GM18861 (cell line): ENCODE results near the gene DENND2A.
"Not testable (repeated sequence)": the region's sequence is repeated elsewhere in the genome, so short reads cannot be mapped to it uniquely, and the experiment has no call there.

ENCODE experiments used
- ATAC-seq: cut with Tn5 transposase; IDR thresholded peaks from one replicate; pipeline ENCODE4 v1.9.1; 2021; ENCODE audit not compliant: unreplicated experiment

DENND2A gene

DNA sequence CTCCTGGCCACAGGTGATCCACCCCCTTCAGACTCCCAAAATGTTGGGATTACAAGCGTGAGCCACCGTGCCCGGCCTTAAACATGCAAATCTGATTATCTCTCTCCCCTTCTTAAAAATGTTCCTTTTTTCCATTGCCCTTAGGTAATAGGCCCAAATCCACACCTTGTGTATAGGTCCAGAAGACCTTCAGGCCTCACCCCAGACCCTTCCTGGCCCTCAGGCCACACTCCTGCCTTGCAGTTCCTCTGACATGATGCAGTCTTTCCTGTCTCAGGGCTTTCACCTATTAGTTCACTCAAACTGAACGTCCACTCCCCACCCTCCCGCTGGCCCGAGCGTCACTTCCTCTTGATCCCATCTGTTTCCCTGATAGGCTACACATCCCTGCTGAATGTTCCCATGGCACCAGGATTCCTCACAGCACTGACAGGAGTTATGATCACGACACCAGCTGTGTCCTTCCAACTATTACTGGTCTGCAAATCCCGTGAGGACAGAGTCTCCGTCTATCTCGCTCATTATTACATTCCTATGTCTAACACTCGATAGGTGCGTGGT lies 46.4 kb downstream of the DENND2A start:
- ATAC-seq = no peak

DNA sequence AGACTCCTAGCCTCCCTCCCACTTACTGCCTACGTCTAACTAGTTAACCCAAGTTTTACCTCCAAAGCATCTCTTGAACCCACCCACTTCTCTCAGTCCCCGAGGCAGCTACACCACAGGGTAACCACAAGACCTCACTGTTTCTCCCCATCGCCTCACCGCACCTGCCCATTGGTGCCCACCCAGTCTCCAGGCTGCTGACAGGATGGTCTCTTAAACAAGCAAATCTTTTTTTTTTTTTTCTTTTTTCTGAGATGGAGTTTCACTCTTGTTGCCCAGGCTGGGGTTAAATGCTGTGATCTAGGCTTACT lies 47.0 kb downstream of the DENND2A start:
- peak; percentile 49 for ATAC-seq

DNA sequence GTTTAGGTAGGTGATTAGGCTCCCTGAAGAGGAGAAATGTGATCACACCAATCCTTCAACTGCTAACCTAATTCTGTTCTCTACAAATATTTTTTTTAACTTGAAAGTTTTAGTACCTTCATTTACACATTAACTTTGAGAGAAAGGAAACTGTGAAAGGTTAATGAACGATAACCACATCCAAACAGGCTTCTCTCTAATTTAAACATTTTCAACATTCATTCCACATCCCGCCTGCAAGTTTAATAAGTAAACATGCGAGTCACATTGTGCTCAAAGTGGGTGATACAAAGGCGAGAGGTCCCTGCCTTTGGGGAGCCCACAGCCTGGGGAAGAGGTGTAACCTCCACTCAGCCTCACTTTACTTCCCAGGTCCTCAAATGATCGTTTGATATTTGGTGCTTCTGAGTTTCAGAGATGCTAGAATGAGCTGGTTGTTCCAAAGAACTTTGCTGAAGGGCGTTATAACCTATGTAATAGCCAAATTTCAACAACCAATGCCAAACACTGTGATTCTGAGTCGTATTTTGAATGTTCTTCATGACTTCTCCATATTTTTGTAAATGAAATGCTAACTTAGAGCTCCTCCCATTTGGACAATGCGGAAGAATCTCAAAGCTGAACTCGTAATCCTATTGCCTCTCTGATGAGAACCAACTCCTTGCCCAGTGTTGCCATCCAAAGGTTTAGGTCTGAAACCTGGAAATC lies 47.5 kb downstream of the DENND2A start:
- peak; percentile 78 for ATAC-seq

DNA sequence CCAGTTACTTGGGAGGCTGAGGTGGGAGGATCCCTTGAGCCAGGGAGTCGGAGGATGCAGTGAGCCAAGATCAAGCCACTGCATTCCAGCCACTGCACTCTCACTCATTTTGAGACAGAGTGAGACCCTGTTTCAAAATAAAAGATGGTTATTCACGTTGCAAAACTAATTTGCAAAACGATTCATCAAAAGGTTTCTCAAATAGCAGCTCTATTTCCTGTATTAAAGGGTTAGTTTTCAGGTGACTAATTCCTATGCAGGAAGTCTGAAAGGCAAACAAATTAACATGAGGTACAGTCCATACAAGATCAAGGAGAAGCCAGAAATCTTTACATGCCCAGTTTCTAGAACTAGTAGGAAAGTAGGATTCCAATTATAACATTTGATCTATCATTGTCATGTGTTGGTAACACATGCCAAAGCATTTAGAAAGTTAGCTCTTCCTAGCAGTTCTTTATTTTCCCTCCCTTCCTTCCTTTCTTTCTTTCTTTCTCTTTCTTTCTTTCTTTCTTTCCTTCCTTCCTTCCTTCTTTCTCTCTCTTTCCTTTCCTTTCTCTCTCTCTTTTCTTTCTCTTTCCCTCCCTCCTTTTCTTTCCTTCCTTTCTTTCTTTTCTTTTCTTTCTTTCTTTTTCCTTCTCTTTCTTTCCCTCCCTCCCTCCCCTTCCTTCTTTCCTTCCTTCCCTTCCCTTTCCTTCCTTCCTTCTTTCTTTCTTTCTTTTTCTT lies 49.3 kb downstream of the DENND2A start:
- ATAC-seq = no peak

DNA sequence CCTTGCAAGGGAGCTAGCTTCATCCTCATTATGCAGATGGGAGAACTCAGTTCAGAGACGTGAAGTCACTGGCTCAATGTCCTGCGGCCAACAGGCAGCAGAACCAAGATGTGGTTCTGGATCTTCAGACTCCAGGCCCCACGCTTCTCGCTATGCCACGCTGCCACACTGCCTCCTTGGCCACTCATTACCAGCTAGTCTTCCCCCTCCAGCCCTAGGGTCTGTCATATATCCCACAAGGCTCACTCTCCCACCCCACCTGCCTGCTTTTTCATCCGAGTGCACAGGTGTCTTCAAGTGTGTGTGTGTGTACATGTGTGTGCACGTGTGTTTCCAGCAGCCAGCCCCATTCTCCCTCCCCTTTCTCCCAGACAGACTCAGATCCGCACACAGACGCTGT lies 53.4 kb downstream of the DENND2A start:
- ATAC-seq = no peak

DNA sequence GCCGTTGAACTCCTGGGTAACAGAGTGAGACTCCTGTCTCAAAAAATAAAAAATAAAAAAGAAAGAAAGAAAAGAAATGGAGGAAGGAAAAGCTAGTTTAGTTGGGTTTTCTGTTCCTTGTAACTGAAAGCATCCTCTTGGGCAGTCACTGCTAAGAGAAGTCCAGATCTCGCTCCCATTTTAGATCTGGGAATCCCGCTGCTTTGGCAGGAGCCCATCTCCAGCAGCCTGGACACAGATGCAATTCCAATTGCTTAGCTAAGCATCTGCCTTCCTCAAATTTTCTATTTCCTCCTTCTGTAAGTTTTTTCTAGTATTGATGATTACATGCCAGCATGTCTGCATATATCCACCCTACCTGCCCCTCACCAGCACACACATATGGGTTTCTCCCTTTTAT lies 54.1 kb downstream of the DENND2A start:
- no peak for ATAC-seq

DNA sequence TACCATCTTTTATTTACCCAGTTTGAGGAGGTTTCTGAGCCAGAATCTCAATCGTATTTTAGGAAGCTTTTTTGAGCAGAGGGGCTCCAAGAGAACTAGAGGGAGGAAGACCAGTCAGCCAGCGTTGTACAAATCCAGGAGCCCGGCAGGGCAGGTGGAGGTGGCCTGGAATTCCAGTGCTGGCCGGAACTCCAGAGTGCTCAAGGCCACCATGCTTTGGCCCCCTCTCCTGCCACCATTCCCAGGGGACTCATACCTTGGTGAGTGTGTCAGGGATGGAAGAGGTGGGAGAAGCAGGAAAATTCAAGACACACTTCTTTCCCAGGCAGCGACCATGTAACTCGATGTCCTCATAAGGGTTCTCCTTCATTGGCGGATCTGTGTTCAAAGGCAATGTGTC lies 55.3 kb downstream of the DENND2A start:
- ATAC-seq = no peak

DNA sequence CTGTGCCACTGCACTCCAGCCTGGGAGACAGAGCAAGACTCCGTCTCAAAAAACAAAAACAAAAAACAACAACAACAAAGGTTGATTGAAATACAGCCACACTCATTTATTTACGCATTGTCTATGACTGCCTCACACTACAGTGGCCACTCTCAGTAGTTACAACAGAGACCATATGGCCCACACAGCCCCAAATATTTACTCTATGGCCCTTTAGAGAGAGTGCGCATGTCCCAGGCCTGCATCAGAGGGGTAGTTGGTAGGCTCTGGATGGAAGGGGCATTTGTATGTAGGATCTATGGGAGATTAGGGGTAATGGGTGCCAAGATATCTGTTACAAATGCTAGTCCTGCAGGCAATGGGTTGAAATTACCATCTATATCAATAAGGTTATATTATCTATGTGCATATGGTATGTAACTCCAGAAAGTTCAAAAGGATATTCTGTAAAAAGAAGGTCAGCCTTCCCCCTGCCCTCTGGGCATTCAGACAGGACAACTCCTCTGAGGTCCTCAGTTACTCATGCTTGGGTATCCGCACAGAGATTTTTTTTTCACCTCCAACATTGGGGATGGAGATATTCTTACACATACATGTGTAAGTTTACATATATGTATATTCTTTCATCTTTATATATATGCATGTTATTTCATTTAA lies 56.3 kb downstream of the DENND2A start:
- ATAC-seq = no peak

DNA sequence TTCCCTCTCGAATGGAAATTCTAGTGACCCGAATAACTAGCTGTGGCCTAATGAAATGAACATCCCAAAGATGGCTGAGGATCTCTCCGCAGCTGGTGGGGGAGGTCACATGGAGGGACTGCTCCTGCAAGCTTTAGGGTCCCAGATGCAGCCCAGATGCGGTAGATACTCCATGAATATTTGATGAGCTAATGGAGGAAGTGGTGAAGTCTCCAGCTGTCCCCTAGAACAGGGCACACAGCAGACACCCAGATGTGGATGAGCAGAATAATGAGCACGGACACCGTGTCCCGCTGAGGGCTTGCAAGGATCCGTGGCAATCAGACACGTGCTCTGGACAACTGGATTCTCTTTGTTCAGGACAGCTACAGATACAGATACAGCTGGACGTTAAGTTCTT lies 59.2 kb downstream of the DENND2A start:
- no peak for ATAC-seq

DNA sequence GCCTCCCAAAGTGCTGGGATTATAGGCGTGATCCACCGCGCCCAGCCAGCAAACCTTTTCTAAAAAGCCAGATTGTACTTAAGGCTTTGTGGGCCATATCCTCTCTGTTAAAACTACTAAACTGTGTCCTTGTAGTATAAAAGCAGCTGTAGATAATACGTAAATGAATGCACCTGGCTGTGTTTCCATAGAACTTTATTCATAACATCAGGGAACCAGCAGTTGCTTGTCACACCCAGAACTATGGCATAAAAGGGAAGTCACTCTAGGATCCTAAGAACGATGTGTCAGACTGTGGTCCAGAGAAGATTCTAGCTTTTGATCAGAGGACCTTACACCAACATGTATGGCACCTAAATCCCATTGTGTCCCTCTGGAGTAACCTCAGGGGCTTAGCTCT lies 63.0 kb downstream of the DENND2A start:
- ATAC-seq = no peak

DNA sequence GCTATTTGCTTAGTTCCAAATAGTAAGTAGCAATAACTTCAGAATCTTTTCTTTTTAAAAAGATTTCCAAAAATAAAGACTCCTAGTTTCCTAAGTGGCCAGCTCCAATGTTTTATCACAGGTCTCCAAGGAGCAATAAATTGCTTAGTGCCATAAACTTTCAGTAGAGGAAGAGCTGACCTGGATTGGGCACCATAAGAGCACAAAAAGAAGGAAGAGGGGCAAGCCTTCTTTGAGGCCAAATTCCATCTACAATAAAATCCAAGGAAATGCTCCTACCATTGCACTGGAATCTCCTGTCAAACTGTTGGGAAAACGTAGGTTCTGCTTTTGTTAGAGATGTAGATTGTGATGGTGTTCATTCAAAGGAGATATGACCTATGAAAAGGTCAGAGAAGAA lies 64.0 kb downstream of the DENND2A start:
- no peak for ATAC-seq

DNA sequence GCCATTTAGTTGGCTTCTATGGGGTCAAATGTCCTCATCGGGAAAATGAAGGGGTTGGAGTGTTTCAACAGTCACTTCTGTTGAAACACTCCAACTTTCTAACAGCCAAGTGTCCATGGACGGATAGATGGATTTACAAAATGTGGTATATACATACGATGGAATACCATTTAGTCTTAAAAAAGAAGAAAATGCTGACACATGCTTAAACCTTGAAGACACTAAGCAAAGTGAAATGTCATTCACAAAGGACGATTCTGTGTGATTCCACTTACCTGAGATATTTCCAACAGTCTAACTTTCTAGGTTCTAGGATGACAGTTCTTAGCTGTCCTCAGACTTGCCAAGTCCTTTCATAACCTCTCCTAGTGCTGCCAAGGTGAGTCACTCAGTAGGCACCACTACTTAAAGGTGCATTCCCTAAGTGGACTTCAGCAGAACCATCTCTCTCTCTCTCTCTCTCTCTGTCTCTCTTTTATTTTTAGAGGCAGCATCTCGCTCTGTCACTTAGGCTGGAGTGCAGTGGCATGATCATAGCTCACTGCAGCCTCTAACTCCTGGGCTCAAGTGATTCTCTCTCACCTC lies 69.0 kb downstream of the DENND2A start:
- no peak for ATAC-seq

DNA sequence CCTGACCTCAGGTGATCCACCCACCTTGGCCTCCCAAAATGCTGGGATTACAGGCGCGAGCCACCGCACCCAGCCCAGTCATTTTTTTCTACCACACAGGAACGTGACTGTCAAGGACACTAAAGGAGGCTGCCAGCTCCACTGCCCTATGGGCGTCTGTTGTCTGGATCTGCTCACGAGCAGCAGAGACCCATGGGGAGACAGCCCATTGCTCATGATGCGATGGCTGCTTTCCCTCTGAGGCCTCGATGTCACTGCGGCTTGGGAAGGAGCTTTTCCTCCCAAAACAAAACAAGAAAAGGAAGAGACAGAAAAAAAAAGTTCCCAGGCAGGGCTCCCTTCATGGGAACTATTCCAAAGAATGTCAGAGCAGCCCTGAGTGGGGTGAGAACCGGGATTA lies 70.5 kb downstream of the DENND2A start:
- ATAC-seq = no peak

DNA sequence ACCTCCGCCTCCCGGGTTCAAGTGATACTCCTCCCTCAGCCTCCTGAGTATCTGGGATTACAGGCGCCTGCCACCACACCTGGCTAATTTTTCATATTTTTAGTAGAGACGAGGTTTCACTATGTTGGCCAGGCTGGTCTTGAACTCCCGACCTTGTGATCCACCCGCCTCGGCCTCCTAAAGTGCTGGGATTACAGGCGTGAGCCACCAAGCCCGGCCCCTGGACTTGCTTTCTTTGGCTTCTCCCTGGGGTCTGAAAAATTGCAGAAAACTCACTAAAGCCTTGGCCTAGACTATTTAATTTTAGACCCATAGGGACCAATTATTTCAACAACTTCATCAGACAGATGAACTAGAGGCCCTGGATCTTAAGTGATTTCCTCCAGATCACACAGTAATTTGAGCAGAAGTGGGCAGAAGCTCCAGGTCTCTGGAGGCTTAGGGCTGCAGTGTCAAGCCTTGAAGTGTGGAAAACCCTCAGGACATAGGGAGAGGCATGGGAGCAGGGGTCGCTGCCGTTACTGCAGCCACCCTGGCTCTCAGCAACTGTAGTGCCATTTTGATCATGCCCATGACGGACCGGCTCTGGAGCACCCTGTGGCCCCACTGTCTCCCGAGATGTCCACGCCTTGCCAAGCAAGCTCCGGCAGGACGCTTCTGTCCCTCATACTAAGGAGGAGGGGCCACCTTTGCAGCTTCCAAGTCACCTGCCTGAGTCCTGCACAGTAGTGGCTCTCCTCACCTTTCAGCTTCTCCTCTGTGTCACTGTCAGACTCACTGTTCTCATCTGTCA lies 72.4 kb downstream of the DENND2A start:
- ATAC-seq = no peak

DNA sequence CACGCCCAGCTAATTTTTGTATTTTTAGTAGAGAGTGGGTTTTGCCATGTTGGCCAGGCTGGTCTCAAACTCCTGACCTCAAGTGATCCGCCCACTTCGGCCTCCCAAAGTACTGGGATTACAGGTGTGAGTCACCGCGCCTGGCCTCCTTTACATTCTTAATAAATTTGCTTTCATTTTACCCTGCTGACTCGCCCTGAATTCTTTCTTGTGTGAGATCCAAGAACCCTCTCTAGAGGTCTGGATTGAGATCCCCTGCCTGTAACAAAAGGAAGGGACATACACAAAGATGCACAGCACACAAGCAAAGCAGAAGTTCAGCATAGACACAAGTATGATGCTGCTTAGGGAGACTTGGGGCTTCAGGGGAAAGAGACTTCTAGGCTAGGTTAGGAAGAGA lies 74.4 kb downstream of the DENND2A start:
- ATAC-seq = not testable (repeated sequence)

DNA sequence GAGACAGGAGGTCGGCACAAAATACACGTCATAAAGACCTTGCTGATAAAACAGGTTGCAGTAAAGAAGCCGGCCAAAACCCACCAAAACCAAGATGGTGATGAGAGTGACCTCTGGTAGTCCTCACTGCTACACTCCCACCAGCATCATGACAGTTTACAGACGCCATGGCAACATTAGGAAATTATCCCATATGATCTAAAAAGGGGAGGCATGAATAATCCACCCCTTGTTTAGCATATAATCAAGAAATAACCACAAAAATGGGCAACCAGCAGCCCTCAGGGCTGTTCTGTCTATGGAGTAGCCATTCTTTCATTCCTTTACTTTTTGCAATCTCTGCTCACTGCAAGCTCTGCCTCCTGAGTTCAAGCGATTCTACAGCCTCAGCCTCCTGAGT lies 74.9 kb downstream of the DENND2A start:
- ATAC-seq = not testable (repeated sequence)

DNA sequence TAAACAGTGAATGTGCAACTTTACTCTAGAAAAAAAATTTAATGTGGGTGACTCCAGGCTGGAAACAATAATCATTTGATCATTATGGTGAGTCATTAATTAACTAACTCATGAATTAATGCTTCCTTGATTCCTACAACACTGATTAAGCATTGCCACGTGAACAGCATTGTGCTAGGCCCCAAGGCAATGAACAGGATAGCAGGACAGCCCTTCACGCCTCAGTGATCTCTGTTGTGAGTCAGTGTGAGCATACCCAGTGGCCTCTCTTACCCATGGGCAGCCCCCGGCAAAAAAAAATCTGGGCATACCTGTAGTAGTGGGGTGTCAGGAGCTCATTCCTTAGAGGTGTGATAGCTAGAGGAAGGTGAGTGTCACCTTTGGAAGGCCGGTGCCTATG lies 76.0 kb downstream of the DENND2A start:
- ATAC-seq = peak; percentile 64

DNA sequence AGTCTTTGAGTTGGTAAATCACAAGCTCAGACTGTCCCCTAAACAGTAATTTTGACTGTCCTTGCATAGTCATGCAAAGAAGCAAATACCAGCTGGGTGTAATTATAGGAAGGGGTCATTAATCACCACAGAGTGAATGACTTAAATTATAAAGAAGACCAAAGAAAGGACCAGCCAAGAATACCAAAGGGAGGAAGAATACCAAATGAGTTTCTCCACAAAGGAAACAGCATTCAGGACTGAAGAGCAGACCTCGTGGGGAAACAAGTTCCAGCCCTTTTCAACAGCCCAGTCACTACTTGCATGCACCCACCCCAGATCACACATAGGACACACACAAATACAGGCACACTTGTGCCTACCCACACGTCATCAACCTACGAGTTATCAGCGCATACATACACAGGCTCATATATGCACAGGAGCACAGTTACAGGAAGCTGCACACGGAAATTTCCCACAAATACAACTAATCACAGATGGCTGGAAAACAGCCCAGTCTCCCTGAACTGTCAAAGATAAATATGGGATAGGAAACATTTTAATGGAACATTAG lies 77.6 kb downstream of the DENND2A start:
- ATAC-seq = no peak

DNA sequence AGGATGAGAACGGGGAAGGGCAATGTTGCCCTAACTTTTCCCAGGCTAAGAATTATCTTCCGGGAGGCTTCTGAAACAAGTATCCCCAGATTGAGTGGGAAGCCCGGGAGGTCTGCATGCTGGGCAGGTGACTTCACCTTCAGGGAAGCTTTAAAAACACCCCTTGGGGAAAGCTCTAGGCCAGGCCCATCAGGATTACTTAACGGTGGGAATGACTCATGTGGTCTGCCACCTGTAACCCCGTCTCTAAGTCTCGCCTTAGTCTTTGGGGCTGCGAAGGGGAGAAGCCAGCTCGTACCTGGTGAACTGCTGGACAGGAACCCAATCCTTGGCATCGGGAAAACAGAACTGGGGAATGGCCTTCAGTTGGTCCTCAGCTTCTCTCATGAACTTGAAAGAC lies 81.2 kb downstream of the DENND2A start:
- ATAC-seq = no peak

DNA sequence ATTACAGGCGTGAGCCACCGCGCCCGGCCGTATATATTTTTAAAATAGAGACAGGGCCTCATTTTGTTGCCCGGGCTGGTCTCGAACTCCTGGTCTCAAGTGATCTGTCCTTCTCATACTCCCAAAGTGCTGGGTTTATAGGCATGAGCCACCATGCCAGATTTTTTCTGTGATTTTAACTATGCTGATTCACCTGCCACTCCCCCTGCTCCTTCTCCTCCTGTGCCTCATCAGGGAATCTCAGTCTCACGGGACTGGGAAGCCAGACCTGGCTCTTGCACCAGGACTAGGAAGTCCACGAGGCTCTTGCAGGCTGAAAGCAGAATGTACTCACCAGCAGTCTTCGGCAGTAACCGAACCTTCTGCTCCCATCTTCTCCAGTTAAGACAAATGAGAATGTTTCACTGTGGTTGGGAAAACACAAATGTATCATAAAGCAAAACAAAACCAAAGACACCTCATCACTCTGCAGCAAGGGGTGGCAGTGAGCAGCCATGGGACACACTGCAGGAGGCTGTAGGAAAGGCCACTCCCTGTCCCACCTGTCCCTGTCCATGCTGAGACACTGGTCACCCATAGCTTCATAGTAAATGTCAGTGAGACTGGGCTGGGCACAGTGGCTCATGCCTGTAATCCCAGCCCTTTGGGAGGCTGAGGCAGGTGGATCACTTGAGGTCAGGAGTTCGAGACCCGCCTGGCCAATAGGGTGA lies 82.6 kb downstream of the DENND2A start:
- no peak for ATAC-seq
